ENCODE measurements around the gene GRIN2B. TPM values are rescaled to one million over a fixed set of nuclear protein-coding genes. Genes with fewer than 3 reads are reported as not detected.

GRIN2B gene
- total RNA-seq, 1 donor from 2014 or later = 1.4 TPM

DNA sequence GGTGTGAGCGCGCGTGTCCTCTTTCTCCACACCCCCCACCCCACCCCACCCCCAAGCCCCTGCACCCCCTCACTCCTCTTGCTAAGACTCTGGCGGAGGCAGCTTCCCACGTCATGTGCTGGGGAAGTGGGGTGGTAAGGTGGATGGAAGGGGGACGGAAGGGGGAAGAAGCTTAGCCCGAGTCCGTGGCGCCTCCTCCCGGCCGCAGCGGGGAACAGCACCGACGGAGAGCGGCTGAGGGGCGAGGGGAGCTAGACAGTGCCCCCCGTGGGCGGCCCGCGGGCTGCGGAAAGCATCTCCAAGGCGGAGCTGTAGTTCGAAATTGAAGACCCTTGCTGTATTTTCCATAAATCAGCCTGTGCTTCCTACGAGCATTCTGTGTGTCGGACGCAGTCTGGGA lies 588 bp upstream of the GRIN2B start:
- no peak for TF ChIP-seq EZH2 (IDR thresholded peaks at IDR 0.05; ENCODE audit: insufficient read depth, low read length)
- TF ChIP-seq, protein P1, sequence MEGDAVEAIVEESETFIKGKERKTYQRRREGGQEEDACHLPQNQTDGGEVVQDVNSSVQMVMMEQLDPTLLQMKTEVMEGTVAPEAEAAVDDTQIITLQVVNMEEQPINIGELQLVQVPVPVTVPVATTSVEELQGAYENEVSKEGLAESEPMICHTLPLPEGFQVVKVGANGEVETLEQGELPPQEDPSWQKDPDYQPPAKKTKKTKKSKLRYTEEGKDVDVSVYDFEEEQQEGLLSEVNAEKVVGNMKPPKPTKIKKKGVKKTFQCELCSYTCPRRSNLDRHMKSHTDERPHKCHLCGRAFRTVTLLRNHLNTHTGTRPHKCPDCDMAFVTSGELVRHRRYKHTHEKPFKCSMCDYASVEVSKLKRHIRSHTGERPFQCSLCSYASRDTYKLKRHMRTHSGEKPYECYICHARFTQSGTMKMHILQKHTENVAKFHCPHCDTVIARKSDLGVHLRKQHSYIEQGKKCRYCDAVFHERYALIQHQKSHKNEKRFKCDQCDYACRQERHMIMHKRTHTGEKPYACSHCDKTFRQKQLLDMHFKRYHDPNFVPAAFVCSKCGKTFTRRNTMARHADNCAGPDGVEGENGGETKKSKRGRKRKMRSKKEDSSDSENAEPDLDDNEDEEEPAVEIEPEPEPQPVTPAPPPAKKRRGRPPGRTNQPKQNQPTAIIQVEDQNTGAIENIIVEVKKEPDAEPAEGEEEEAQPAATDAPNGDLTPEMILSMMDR (IDR thresholded peaks at IDR 0.05; ENCODE audit: insufficient read depth, low read depth, low read length) = no peak

DNA sequence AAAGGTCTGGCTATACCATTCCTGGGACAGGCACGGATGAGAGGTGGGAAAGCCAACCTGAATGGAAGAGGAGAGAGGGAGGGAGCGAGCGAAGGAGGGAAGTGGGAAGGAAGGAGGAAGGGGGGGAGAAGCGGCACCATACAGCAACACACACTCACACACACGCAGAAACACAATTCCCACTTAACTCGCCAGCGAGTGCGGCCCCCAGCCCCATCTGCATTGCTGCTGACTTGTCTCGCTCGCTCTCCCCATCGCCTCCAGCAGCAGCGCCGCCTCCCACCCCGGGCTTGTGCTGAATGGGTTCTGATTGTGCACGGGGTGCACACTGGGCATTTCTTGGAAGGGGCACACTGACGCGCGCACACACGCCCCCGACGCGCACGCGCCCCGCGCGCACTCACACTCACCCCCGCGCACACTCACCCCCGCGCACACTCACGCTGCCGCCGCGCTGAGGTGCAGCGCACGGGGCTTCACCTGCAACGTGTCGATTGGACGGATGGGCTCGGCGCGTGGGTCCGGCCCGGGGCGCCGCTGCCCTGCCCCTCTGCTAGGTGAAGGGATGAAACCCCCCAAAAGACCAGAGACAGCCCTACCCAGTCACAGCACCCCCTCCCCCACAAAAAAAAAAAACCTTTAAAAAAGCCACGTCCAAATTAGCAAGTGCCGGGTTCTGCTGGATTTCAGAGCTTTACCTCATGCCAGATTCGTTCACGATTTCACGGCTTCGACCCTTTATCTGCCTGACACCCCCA lies 685 bp downstream of the GRIN2B start:
- H3K9me3 ChIP-seq (ENCODE audit: insufficient read depth, low read depth, low read length) = no peaks in the 10 kb centered on the region
- no peak overlapping the region for H3K27ac ChIP-seq (ENCODE audit: low read depth, low read length)
- H3K4me2 ChIP-seq (ENCODE audit: low read length) = peak overlapping the region; percentile 82
- Mint-ChIP-seq H3K4me3 (ENCODE audit: unreplicated experiment) (peak overlapping the region; percentile 88), H3K36me3 (ENCODE audit: low read depth, unreplicated experiment) (no peaks in the 10 kb centered on the region), H3K9me3 (ENCODE audit: unreplicated experiment) (peaks cover 7% of the 10 kb centered on the region), H3K4me1 (ENCODE audit: low read depth, unreplicated experiment) (peaks cover 5% of the 10 kb centered on the region), H3K27ac (ENCODE audit: unreplicated experiment) (peak overlapping the region; percentile 58), H3K27me3 (ENCODE audit: low read depth, unreplicated experiment) (peaks cover 41% of the 10 kb centered on the region)
- TF ChIP-seq, protein P1 (IDR thresholded peaks at IDR 0.05; ENCODE audit: insufficient read depth, low read depth, low read length) = no peak
- TF ChIP-seq EZH2 (IDR thresholded peaks at IDR 0.05; ENCODE audit: insufficient read depth, low read length) = peak; percentile 53
- H2AFZ ChIP-seq (ENCODE audit: low read depth, low read length) = peak overlapping the region; percentile 60
- FAIRE-seq (no peak), DNase-seq (ENCODE audit: low read depth) (no peak)
- H3K79me2 ChIP-seq (ENCODE audit: insufficient read depth, low read length) = no peaks in the 10 kb centered on the region
- H3K9ac ChIP-seq (ENCODE audit: low read length) = no peak overlapping the region
- no peaks in the 10 kb centered on the region for H4K20me1 ChIP-seq (ENCODE audit: insufficient read depth, low read length)
- no peaks in the 10 kb centered on the region for H3K36me3 ChIP-seq (ENCODE audit: insufficient read depth, low read length)
- peaks cover 6% of the 10 kb centered on the region for H3K4me1 ChIP-seq (ENCODE audit: insufficient read depth, low read length)
- peak overlapping the region; percentile 39 for H3K4me3 ChIP-seq (ENCODE audit: insufficient read depth, low read depth, low read length)
- peaks cover 30% of the 10 kb centered on the region for H3K27me3 ChIP-seq (ENCODE audit: insufficient read depth, low read length)

More for the DNA sequence above, 588 bp upstream of the GRIN2B start:
- Histone ChIP-seq H2AFZ (ENCODE audit: low read depth, low read length) (peak overlapping the region; percentile 60), H3K4me3 (ENCODE audit: insufficient read depth, low read depth, low read length) (no peak overlapping the region), H3K27ac (ENCODE audit: low read depth, low read length) (no peak overlapping the region), H3K27me3 (ENCODE audit: insufficient read depth, low read length) (peaks cover 30% of the 10 kb centered on the region), H3K36me3 (ENCODE audit: insufficient read depth, low read length) (no peaks in the 10 kb centered on the region), H3K9me3 (ENCODE audit: insufficient read depth, low read depth, low read length) (no peaks in the 10 kb centered on the region), H3K9ac (ENCODE audit: low read length) (no peak overlapping the region), H4K20me1 (ENCODE audit: insufficient read depth, low read length) (no peaks in the 10 kb centered on the region), H3K4me2 (ENCODE audit: low read length) (peak overlapping the region; percentile 82), H3K79me2 (ENCODE audit: insufficient read depth, low read length) (no peaks in the 10 kb centered on the region), H3K4me1 (ENCODE audit: insufficient read depth, low read length) (peaks cover 6% of the 10 kb centered on the region)
- peak overlapping the region; percentile 56 for H3K4me3 Mint-ChIP-seq (ENCODE audit: unreplicated experiment)
- H3K36me3 Mint-ChIP-seq (ENCODE audit: low read depth, unreplicated experiment) = no peaks in the 10 kb centered on the region
- peaks cover 7% of the 10 kb centered on the region for H3K9me3 Mint-ChIP-seq (ENCODE audit: unreplicated experiment)
- no peak overlapping the region for H3K27ac Mint-ChIP-seq (ENCODE audit: unreplicated experiment)
- FAIRE-seq (no peak), DNase-seq (ENCODE audit: low read depth) (no peak)
- peaks cover 3% of the 10 kb centered on the region for H3K4me1 Mint-ChIP-seq (ENCODE audit: low read depth, unreplicated experiment)
- peaks cover 43% of the 10 kb centered on the region for H3K27me3 Mint-ChIP-seq (ENCODE audit: low read depth, unreplicated experiment)
